ENCODE results near the gene IPO4.

The IPO4 gene

DNA sequence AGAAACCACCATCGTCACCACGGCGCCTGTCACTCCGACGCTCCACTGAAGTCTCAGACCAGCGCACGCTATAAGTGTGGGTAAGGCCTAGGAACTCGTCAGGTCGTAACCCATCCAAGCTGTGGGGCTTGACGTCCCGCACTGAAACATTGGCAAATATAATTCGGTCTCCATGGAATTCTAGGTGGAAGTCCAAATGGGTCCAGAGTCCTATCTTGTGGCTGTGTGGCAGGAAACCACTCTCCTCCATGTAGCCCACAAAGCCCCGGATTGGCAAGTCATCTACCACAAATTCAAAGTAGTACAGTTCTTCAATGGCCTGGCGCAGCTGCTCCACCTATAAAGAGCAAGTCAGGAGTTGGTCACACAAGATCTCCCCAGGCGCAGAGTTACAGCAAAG, 4.3 kb upstream of the IPO4 start:
- TF ChIP-seq, protein P1, sequence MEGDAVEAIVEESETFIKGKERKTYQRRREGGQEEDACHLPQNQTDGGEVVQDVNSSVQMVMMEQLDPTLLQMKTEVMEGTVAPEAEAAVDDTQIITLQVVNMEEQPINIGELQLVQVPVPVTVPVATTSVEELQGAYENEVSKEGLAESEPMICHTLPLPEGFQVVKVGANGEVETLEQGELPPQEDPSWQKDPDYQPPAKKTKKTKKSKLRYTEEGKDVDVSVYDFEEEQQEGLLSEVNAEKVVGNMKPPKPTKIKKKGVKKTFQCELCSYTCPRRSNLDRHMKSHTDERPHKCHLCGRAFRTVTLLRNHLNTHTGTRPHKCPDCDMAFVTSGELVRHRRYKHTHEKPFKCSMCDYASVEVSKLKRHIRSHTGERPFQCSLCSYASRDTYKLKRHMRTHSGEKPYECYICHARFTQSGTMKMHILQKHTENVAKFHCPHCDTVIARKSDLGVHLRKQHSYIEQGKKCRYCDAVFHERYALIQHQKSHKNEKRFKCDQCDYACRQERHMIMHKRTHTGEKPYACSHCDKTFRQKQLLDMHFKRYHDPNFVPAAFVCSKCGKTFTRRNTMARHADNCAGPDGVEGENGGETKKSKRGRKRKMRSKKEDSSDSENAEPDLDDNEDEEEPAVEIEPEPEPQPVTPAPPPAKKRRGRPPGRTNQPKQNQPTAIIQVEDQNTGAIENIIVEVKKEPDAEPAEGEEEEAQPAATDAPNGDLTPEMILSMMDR (conservative IDR thresholded peaks at IDR 0.05) = no peak
- TF ChIP-seq ZFX (IDR thresholded peaks at IDR 0.05) = no peak
- no peak overlapping the region for H3K27ac ChIP-seq

DNA sequence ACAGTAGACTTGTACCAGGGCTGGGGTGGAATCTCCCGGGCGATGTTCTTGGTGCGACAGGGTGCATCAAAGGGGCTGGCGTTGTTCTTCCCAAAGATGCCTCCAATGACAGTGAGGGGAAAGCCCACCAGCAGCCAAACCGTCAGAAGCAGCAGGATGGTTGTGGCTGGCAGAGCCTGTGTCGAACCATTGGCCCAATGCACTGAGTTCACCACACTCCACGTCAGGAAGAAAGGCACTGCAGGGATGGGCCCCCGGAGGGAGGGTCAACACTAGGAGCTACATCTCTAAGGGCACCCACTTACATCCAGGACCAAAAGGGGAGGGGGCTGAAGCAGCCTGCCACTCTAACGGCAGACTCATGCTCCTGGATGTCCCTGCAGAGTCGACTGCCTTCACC, 1.8 kb upstream of the IPO4 start:
- TF ChIP-seq, protein P1 (conservative IDR thresholded peaks at IDR 0.05) = no peak
- no peak for TF ChIP-seq ZFX (IDR thresholded peaks at IDR 0.05)
- H3K27ac ChIP-seq = no peak overlapping the region

DNA sequence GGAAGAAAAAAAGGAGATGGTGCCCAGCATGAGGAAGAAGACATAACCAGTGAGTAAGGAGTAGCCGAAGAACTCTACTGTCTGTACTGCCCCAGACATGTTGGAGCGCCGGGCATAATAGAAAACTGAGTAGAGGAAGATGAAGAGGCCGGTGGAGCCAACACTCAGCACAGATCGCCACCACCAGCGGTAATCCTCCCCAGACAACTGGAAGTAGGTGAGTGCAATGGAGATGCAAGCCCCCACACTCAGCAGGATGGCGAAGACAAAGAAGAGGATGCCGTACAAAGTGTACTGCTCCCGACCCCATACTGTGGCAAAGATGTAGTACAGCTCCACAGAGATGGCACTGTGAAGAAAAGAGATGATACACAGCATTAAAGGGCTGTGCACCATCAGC, 844 bp upstream of the IPO4 start:
- TF ChIP-seq, protein P1 (conservative IDR thresholded peaks at IDR 0.05) = no peak
- TF ChIP-seq ZFX (IDR thresholded peaks at IDR 0.05) = no peak
- H3K27ac ChIP-seq = peak overlapping the region; percentile 87; the same call in 1 of the 2 replicates

DNA sequence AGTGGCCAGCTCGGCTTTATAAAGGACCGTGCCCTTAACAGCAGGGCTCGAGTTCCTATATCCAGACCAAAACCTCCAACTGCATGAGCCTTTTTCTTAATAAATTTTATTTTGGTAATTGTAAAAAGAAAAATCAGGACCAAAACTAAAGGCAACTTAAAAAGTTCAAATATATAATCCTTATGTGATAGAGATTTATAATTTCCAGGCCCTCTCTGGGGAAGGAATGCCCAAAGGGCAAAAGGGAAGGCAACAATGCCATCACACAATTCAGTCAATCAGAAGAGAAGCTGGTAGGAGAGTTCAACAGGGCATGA, 401 bp upstream of the IPO4 start:
- TF ChIP-seq, protein P1 (conservative IDR thresholded peaks at IDR 0.05) = no peak
- TF ChIP-seq ZFX (IDR thresholded peaks at IDR 0.05) = no peak
- H3K27ac ChIP-seq = peak overlapping the region; percentile 87

DNA sequence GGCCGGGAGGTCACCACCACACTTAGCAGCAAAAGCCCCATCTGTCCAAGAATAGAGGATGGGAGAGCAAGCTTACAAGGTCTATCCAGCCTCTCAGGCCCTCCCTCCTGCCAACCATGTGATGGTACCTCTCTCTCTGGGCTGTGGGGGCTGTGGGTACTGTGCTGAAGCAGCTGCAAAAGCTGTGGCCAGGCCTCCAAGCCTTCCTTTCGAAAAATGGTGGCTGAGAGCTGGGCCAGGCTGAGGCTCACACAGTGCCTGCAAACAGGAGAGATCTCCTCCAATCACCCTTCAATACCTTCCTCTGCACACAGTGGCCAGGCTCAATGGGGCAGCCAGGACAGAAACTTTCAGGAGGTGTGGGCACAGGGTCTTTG, 1.1 kb downstream of the IPO4 start:
- H3K27ac ChIP-seq = peak overlapping the region; percentile 87; the same call in 1 of the 2 replicates
- TF ChIP-seq ZFX (IDR thresholded peaks at IDR 0.05) = no peak
- TF ChIP-seq, protein P1 (conservative IDR thresholded peaks at IDR 0.05) = no peak

DNA sequence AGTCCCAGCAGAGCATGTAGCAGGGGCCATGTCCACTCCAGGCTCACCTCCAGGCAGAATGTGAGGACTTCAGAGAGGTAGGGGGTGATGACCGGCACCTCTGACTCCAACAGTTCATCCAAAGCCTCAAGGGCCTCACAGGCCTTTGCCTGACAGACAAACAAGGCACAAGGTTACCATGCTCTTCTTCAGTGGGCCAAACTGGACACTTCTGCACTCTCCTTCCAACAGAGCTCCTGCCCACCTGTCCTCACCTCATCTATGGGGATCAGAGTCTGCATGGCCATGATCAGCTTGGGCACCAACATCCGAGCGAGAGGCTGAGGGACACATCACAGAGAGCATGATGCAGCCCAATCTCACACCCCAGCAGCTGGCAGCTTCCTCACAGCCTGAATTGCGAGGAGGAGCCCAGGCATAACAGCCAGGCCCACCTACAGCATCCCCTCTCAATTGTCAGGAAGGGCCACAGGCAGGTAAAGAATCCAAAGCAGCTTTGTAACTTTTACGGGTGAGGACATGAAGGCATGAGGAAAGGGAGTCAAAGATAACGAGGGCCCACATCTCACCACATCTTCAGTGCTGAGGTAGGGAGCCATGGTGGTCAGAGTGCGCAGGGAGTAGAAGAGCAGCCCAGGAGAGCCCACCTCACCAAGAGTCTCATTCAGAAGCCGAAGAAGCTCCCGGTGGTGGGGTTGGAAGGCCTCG, 1.6 kb downstream of the IPO4 start:
- TF ChIP-seq, protein P1 (conservative IDR thresholded peaks at IDR 0.05) = no peak
- no peak for TF ChIP-seq ZFX (IDR thresholded peaks at IDR 0.05)
- no peak overlapping the region for H3K27ac ChIP-seq

DNA sequence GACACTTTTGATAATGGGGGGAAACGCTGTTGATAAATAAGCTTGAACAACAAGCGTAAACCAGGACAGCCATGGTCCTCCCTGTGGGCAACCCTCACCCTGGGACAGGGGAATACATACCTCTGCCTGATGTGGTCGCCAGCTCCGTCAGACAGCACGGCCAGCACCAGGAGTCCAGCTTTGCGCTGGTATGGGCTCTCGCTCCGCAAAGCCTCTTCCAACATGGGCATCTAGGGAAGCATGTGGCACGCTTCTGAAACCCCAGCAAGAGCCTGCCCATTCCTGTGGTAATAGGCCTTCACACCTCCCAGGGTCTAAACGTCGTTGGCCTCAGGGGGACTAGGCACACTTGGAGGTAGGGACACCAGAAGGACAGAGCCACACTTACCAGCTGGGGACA, 2.9 kb downstream of the IPO4 start:
- no peak overlapping the region for H3K27ac ChIP-seq
- TF ChIP-seq, protein P1 (conservative IDR thresholded peaks at IDR 0.05) = no peak
- no peak for TF ChIP-seq ZFX (IDR thresholded peaks at IDR 0.05)

All from C4-2B (cell line).